Erythroblast (primary cell): ENCODE data around the gene RNF19B.

Experiments
- DNase-seq, 2 experiments: peaks; one replicate each; lab custom pipeline; 2025; lab: John Stamatoyannopoulos, UW
- GATA1 ChIP-seq: IDR thresholded peaks from 2 replicates; pipeline ENCODE4 v1.6.1; 2011; ENCODE audit warnings: low read depth, mild to moderate bottlenecking, control low read depth, low read length, moderate library complexity
- POLR2A ChIP-seq: IDR thresholded peaks from 2 replicates; pipeline ENCODE4 v1.6.1; 2011; ENCODE audit warnings: mild to moderate bottlenecking, low read length

The RNF19B gene

GRCh38 chr1:32947669-32948389, 16.8 kb downstream of the RNF19B start:
- DNase-seq: no peak
- TF ChIP-seq POLR2A: no peak
- TF ChIP-seq GATA1: no peak

GRCh38 chr1:32946413-32946812, 18.2 kb downstream of the RNF19B start:
- TF ChIP-seq GATA1: no peak
- TF ChIP-seq POLR2A: no peak
- DNase-seq: no peak

GRCh38 chr1:32944180-32944579, 20.4 kb downstream of the RNF19B start:
- DNase-seq: no peak
- no peak for TF ChIP-seq GATA1
- TF ChIP-seq POLR2A: no peak

- DNase-seq: peak; percentile 84 to 91
These were observed 24.8 kb downstream of the RNF19B start for GRCh38 chr1:32939655-32940371.

GRCh38 chr1:32937061-32937460, 27.5 kb downstream of the RNF19B start:
- no peak for DNase-seq
- no peak for TF ChIP-seq GATA1
- TF ChIP-seq POLR2A: no peak

More at GRCh38 chr1:32939655-32940371, 24.8 kb downstream of the RNF19B start:
- no peak for TF ChIP-seq POLR2A
- peak; percentile 31 for TF ChIP-seq GATA1

- TF ChIP-seq POLR2A: no peak
- TF ChIP-seq GATA1: no peak
- DNase-seq: no peak
These were observed 30.1 kb downstream of the RNF19B start for GRCh38 chr1:32934535-32934934.

- TF ChIP-seq GATA1: no peak
- TF ChIP-seq POLR2A: no peak
- DNase-seq: peak; percentile 22 to 29
These were observed 30.8 kb downstream of the RNF19B start for GRCh38 chr1:32933742-32934322.

- TF ChIP-seq GATA1: no peak
- TF ChIP-seq POLR2A: no peak
- no peak for DNase-seq
These were observed 32.8 kb downstream of the RNF19B start for GRCh38 chr1:32931760-32932159.

GRCh38 chr1:32929366-32929765, 35.2 kb downstream of the RNF19B start:
- no peak for DNase-seq
- no peak for TF ChIP-seq GATA1
- no peak for TF ChIP-seq POLR2A

GRCh38 chr1:32928715-32929114, 35.9 kb downstream of the RNF19B start:
- no peak for TF ChIP-seq POLR2A
- TF ChIP-seq GATA1: no peak
- DNase-seq: no peak

GRCh38 chr1:32928285-32928684, 36.3 kb downstream of the RNF19B start:
- no peak for DNase-seq

GRCh38 chr1:32927441-32927840, 37.2 kb downstream of the RNF19B start:
- DNase-seq: no peak
- TF ChIP-seq POLR2A (no peak), GATA1 (no peak)

More at GRCh38 chr1:32928285-32928684, 36.3 kb downstream of the RNF19B start:
- TF ChIP-seq POLR2A (no peak), GATA1 (no peak)

- DNase-seq: no peak
- TF ChIP-seq POLR2A (no peak), GATA1 (no peak)
These were observed 38.0 kb downstream of the RNF19B start for GRCh38 chr1:32926562-32926961.
